A549 treated with DMSO at 1 μM for 4 hours (cell line): ENCODE results near the gene MSL3. TPM values are rescaled to one million over a fixed set of nuclear protein-coding genes. Genes with fewer than 3 reads are reported as not detected.

Experiments
- total RNA-seq: library from RNA; stranded (reverse); fragments of 200-300 nt; extraction: Qiagen RNA extraction; gene quantifications from 5 replicates; pipeline ENCODE4 v1.2.3, GENCODE V29; 2022; ENCODE audit warnings: low read depth

The MSL3 gene
- total RNA-seq = 21.0 to 23.5 TPM (median 23.0 TPM) in 5 replicates

GRCh38 chrX:11757719-11758399 lies at the start of gene MSL3:
MSL3 (plus strand) TSS chrX:11758237; CDS start chrX:11758264, 27 bp downstream.

Other genes starting within 250 kb of the MSL3 start
- gene ARHGAP6, start 92.3 kb upstream of the MSL3 start, total RNA-seq = not detected in 5 replicates